ENCODE measurements around the gene ZFHX3. TPM values are rescaled to one million over a fixed set of nuclear protein-coding genes. Genes with fewer than 3 reads are reported as not detected.

Gene ZFHX3
- total and polyA plus RNA-seq, 10 of the 15 experiments (the other 5 are each of a cell fraction or from before 2014, with no cell fraction given), result 0.68 to 8.6 (median 2.0) TPM

GRCh38 chr16:73048292-73049080 is 558 bp upstream of the ZFHX3 start (continued):
- TF ChIP-seq RB1 (IDR thresholded peaks at IDR 0.05; ENCODE audit: borderline replicate concordance) (0 out of 2 replicates have a peak, but pooled peaks have one; percentile 21), CEBPZ (IDR thresholded peaks at IDR 0.05; ENCODE audit: low read depth, low read length) (no peak), TCF3 (IDR thresholded peaks at IDR 0.05; ENCODE audit: borderline replicate concordance, insufficient read depth, low read depth, low read length) (no peak), POU2F2 (IDR thresholded peaks at IDR 0.05; ENCODE audit: borderline replicate concordance, low read depth, low read length) (peak; percentile 13; the same call in 1 of the 3 replicates), MYB (IDR thresholded peaks at IDR 0.05; ENCODE audit: borderline replicate concordance, low read depth, low read length) (no peak), ZZZ3 (IDR thresholded peaks at IDR 0.05; ENCODE audit: control insufficient read depth, insufficient read length, low read depth) (no peak), TBL1XR1 (IDR thresholded peaks at IDR 0.05; ENCODE audit: low read depth, low read length) (no peak), LARP7 (IDR thresholded peaks at IDR 0.05) (peak; percentile 32; the same call in 1 of the 2 replicates), PAX5 (IDR thresholded peaks at IDR 0.05; ENCODE audit: borderline replicate concordance, low read depth, low read length) (no peak), KDM1A (IDR thresholded peaks at IDR 0.05; ENCODE audit: borderline replicate concordance) (no peak), ZNF622 (IDR thresholded peaks at IDR 0.05) (no peak), USF1 (IDR thresholded peaks at IDR 0.05; ENCODE audit: borderline replicate concordance, extremely low read length, insufficient read depth, low read depth, low read length) (no peak), MEF2B (IDR thresholded peaks at IDR 0.05; ENCODE audit: partially characterized antibody, poor library complexity, severe bottlenecking) (no peak), SMARCA5 (IDR thresholded peaks at IDR 0.05) (peak; percentile 32; the same call in 1 of the 2 replicates), CBFB (IDR thresholded peaks at IDR 0.05; ENCODE audit: low read depth) (no peak), SUZ12 (IDR thresholded peaks at IDR 0.05; ENCODE audit: unreplicated experiment) (no peak), SPI1 (IDR thresholded peaks at IDR 0.05; ENCODE audit: borderline replicate concordance, insufficient read depth, low read depth, low read length) (no peak; the same call in 1 of the 2 replicates), EED (IDR thresholded peaks at IDR 0.05; ENCODE audit: low read depth) (no peak)
- TF ChIP-seq, protein P1, sequence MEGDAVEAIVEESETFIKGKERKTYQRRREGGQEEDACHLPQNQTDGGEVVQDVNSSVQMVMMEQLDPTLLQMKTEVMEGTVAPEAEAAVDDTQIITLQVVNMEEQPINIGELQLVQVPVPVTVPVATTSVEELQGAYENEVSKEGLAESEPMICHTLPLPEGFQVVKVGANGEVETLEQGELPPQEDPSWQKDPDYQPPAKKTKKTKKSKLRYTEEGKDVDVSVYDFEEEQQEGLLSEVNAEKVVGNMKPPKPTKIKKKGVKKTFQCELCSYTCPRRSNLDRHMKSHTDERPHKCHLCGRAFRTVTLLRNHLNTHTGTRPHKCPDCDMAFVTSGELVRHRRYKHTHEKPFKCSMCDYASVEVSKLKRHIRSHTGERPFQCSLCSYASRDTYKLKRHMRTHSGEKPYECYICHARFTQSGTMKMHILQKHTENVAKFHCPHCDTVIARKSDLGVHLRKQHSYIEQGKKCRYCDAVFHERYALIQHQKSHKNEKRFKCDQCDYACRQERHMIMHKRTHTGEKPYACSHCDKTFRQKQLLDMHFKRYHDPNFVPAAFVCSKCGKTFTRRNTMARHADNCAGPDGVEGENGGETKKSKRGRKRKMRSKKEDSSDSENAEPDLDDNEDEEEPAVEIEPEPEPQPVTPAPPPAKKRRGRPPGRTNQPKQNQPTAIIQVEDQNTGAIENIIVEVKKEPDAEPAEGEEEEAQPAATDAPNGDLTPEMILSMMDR (IDR thresholded peaks at IDR 0.05 in 2 of 3, conservative IDR thresholded peaks at IDR 0.05 in 1 of 3; ENCODE audit: control insufficient read depth in 2 of 3, extremely low read depth in 1 of 3, insufficient read depth in 1 of 3, low read depth in 3 of 3, low read length in 3 of 3), result 0 out of 6 replicates have a peak, but pooled peaks of 1 of the 3 experiments have one; percentile 7
- TF ChIP-seq, protein P2, sequence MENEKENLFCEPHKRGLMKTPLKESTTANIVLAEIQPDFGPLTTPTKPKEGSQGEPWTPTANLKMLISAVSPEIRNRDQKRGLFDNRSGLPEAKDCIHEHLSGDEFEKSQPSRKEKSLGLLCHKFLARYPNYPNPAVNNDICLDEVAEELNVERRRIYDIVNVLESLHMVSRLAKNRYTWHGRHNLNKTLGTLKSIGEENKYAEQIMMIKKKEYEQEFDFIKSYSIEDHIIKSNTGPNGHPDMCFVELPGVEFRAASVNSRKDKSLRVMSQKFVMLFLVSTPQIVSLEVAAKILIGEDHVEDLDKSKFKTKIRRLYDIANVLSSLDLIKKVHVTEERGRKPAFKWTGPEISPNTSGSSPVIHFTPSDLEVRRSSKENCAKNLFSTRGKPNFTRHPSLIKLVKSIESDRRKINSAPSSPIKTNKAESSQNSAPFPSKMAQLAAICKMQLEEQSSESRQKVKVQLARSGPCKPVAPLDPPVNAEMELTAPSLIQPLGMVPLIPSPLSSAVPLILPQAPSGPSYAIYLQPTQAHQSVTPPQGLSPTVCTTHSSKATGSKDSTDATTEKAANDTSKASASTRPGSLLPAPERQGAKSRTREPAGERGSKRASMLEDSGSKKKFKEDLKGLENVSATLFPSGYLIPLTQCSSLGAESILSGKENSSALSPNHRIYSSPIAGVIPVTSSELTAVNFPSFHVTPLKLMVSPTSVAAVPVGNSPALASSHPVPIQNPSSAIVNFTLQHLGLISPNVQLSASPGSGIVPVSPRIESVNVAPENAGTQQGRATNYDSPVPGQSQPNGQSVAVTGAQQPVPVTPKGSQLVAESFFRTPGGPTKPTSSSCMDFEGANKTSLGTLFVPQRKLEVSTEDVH (IDR thresholded peaks at IDR 0.05; ENCODE audit: low read depth, partially characterized antibody), result no peak
